Spinal cord (tissue), 10 donors: ENCODE measurements around the gene PLEKHA5. TPM values are rescaled to one million over a fixed set of nuclear protein-coding genes. Genes with fewer than 3 reads are reported as not detected.

ENCODE experiments used
- DNase-seq, 6 donors: peaks; one replicate each; pipeline versions ENCODE4 v3.0.0 to v3.0.0-alpha.2; 2013 to 2015; ENCODE audit warnings: low spot score in 6 of 6, low read depth in 4 of 6
- H3K27ac ChIP-seq: one replicate; pipeline ENCODE4 v1.5.1; 2013; ENCODE audit warnings: low read depth, low read length, control low read depth
- H3K27me3 ChIP-seq: one replicate; pipeline ENCODE4 v1.6.1; 2013; ENCODE audit warnings: low read length; ENCODE audit not compliant: control insufficient read depth, insufficient read depth
- H3K36me3 ChIP-seq: one replicate; pipeline ENCODE4 v1.6.1; 2013; ENCODE audit warnings: low read length; ENCODE audit not compliant: control insufficient read depth, insufficient read depth
- H3K4me1 ChIP-seq: one replicate; pipeline ENCODE4 v1.6.1; 2013; ENCODE audit warnings: low read length; ENCODE audit not compliant: control insufficient read depth, insufficient read depth
- H3K4me3 ChIP-seq: one replicate; pipeline ENCODE4 v1.5.1; 2013; ENCODE audit warnings: low read depth, low read length, control low read depth
- H3K9me3 ChIP-seq: one replicate; pipeline ENCODE4 v1.6.1; 2013; ENCODE audit warnings: low read length; ENCODE audit not compliant: control insufficient read depth, insufficient read depth
- WGBS: methylation state at CpG from one replicate; pipeline ENCODE4 v1.1.5; 2013; ENCODE audit warnings: missing lambda C conversion rate; ENCODE audit not compliant: insufficient coverage; 5-methylcytosine and 5-hydroxymethylcytosine counted together
- polyA plus RNA-seq, 2 donors: library from polyadenylated mRNA; unstranded; fragments of 120-200 nt; gene quantifications; one replicate each; pipeline ENCODE4 v1.2.1, GENCODE V29; 2013; ENCODE audit not compliant: insufficient read length in 2 of 2
- total RNA-seq, 2 donors: library from RNA; depleted of rRNA in 1 of 2; stranded (reverse); fragments of 120-200 nt in 1 of 2; fragments of >200 nt in 1 of 2; gene quantifications; one replicate each; pipeline versions ENCODE4 v1.2.3 to v1.2.4, GENCODE V29; 2013 to 2014
- donor health status: healthy.

Gene PLEKHA5
- total and polyA plus RNA-seq, 4 donors, result 44.5 to 81.6 (median 49.4) TPM

GRCh38 chr12:19127270-19127669, 2.3 kb upstream of the PLEKHA5 start:
- Histone ChIP-seq H3K27ac (no peak overlapping the region), H3K27me3 (no peaks in the 10 kb centered on the region), H3K4me3 (no peak overlapping the region), H3K4me1 (no peaks in the 10 kb centered on the region), H3K9me3 (peaks cover 17% of the 10 kb centered on the region), H3K36me3 (no peaks in the 10 kb centered on the region)
- DNase-seq, result no peak

DNA sequence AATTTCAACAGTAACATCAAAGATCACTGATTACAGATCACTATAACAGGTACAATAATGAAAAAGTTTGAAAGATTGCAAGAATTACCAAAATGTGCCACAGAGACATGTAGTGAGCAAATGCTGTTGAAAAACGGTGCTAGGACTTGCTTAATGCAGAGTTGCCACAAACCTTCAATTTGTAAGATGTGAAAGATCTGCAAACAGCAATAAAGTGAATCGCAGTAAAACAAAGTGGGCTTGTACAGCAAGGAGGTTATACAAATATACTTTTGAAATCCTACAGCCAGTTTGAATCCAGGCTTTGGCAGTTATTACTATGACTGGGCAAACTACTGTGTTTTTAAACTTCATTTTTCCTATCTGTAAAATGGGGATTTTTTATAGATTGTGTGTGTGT, 1.0 kb upstream of the PLEKHA5 start:
- H3K9me3 ChIP-seq, result peaks cover 17% of the 10 kb centered on the region
- H3K27ac ChIP-seq, result no peak overlapping the region
- no peaks in the 10 kb centered on the region for H3K4me1 ChIP-seq
- no peak overlapping the region for H3K4me3 ChIP-seq
- no peaks in the 10 kb centered on the region for H3K27me3 ChIP-seq
- DNase-seq, result peak in 3 of 6 donors; percentile 7 to 18 (median 13)
- no peaks in the 10 kb centered on the region for H3K36me3 ChIP-seq
- WGBS, result 92% methylated on average over 1 of the region's 2 CpGs

GRCh38 chr12:19129122-19129485, 429 bp upstream of the PLEKHA5 start:
- H3K27ac ChIP-seq, result peak overlapping the region; percentile 67
- peak in 5 of 6 donors; percentile 7 to 75 (median 36) for DNase-seq
- H3K36me3 ChIP-seq, result no peaks in the 10 kb centered on the region
- peak overlapping the region; percentile 48 for H3K4me3 ChIP-seq
- WGBS, result 0% methylated on average over 6 of the region's 12 CpGs
- peaks cover 17% of the 10 kb centered on the region for H3K9me3 ChIP-seq
- no peaks in the 10 kb centered on the region for H3K4me1 ChIP-seq
- H3K27me3 ChIP-seq, result no peaks in the 10 kb centered on the region

GRCh38 chr12:19130224-19131024, 891 bp downstream of the PLEKHA5 start:
- Histone ChIP-seq H3K4me3 (peak overlapping the region; percentile 85), H3K27me3 (no peaks in the 10 kb centered on the region), H3K27ac (peak overlapping the region; percentile 84), H3K4me1 (no peaks in the 10 kb centered on the region), H3K9me3 (peaks cover 17% of the 10 kb centered on the region), H3K36me3 (no peaks in the 10 kb centered on the region)
- peak; percentile 19 to 82 (median 44) for DNase-seq
- WGBS, result 0% methylated on average over 50 of the region's 61 CpGs

DNA sequence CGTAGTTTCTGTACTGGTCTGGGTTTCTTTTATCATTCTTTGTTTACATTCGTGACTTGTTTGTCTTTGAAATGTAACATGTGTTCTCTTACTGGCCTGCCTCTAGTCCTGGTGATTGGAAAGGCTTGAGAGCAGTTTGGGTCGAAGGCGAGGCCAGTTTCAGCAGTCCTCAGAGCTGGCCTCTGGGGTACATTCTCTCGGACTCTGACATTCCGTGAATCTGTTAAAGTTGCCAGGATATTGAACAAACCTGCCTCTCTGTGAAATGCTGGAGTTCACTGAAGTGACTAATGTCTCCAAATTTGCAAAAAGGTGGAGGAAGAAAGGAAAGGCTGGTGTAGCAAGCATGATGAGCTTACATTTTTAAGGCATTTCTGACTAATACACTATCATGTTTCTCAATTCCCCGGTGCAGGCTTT, 1.5 kb downstream of the PLEKHA5 start:
- no peaks in the 10 kb centered on the region for H3K36me3 ChIP-seq
- DNase-seq, result peak in 4 of 6 donors; percentile 10 to 70 (median 38)
- H3K27ac ChIP-seq, result peak overlapping the region; percentile 84
- WGBS, result 0% methylated on average over 6 of the region's 7 CpGs
- peak overlapping the region; percentile 85 for H3K4me3 ChIP-seq
- no peaks in the 10 kb centered on the region for H3K27me3 ChIP-seq
- H3K9me3 ChIP-seq, result peaks cover 14% of the 10 kb centered on the region
- H3K4me1 ChIP-seq, result no peaks in the 10 kb centered on the region

- Histone ChIP-seq H3K4me3 (no peak overlapping the region), H3K27ac (no peak overlapping the region), H3K36me3 (peaks cover 6% of the 10 kb centered on the region), H3K4me1 (peaks cover 3% of the 10 kb centered on the region), H3K27me3 (no peaks in the 10 kb centered on the region), H3K9me3 (no peaks in the 10 kb centered on the region)
- WGBS, result 60% methylated on average over 4 of the region's 4 CpGs
- no peak for DNase-seq
Observed at GRCh38 chr12:19138551-19138950, 9.0 kb downstream of the PLEKHA5 start.

GRCh38 chr12:19138956-19139355, 9.4 kb downstream of the PLEKHA5 start:
- Histone ChIP-seq H3K27ac (no peak overlapping the region), H3K27me3 (no peaks in the 10 kb centered on the region), H3K9me3 (no peaks in the 10 kb centered on the region), H3K36me3 (peaks cover 6% of the 10 kb centered on the region), H3K4me3 (no peak overlapping the region), H3K4me1 (peaks cover 3% of the 10 kb centered on the region)
- no peak for DNase-seq
- WGBS, result 52% methylated on average over 3 of the region's 3 CpGs

GRCh38 chr12:19139615-19140194, 10.2 kb downstream of the PLEKHA5 start:
- H3K9me3 ChIP-seq, result no peaks in the 10 kb centered on the region
- 57% methylated on average over 1 of the region's 3 CpGs for WGBS
- no peaks in the 10 kb centered on the region for H3K27me3 ChIP-seq
- peaks cover 3% of the 10 kb centered on the region for H3K4me1 ChIP-seq
- no peak overlapping the region for H3K4me3 ChIP-seq
- H3K36me3 ChIP-seq, result peaks cover 6% of the 10 kb centered on the region
- DNase-seq, result no peak
- no peak overlapping the region for H3K27ac ChIP-seq

DNA sequence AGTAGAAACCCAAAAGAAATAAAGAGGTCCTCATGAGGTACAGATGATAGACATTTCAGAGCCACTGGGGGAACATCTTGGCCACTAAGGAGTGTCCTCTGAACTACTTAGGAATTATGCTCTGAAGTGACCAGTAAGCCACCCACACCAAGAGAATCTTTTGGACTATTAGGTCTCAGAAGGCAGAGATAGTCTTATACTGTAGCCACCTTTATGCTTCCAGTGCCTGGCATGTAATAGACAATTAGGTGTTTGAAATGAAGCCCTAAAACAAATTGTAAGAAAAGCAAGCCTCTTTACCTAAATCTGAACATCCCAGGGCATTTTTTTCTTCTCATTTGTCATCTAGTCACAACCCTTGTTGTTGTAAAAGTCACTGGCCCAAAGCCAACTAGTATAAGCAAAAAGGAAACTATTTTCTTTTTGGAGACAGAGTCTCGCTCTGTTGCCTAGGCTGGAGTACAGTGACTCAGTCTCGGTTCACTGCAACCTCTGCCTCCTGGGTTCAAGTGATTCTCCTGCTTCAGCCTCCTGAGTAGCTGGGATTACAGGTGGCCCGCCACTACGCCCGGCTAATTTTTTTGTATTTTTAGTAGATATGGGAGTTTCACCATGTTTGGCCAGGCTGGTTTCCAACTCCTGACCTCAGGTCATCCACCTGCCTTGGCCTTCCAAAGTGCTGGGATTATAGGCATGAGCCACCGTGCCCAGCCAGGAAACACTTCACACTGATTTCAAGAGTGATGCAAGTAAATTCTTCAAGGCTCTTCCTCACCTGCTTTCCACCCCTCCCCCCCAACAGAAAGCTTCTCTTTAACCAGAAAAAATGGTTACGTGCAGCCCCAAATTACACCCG, 11.1 kb downstream of the PLEKHA5 start:
- Histone ChIP-seq H3K27ac (no peak overlapping the region), H3K4me3 (no peak overlapping the region), H3K9me3 (no peaks in the 10 kb centered on the region), H3K36me3 (peaks cover 6% of the 10 kb centered on the region), H3K27me3 (no peaks in the 10 kb centered on the region), H3K4me1 (peaks cover 3% of the 10 kb centered on the region)
- 77% methylated on average over 5 of the region's 8 CpGs for WGBS
- DNase-seq, result no peak
